Adrenal gland (tissue), 12 donors: ENCODE results near the gene LRRN2. TPM values are rescaled to one million over a fixed set of nuclear protein-coding genes. Genes with fewer than 3 reads are reported as not detected.

Experiments used
- DNase-seq, 7 donors: peaks; one replicate each; pipeline ENCODE4 v3.0.0-alpha.2; 2019 to 2020
- H3K27ac ChIP-seq, 5 donors: fragments of 200-600 bp; sonication (generic) in 4 of 5; 1 replicate in 3 of 5; 2 replicates in 2 of 5; pipeline versions ENCODE4 v1.5.1 to v1.8.0; 2016 to 2020; ENCODE audit warnings: mild to moderate bottlenecking in 1 of 5
- H3K27me3 ChIP-seq: fragments of 200-600 bp; 2 replicates; pipeline ENCODE4 v1.8.0; 2021
- H3K36me3 ChIP-seq, 2 donors: fragments of 200-600 bp; replicated peaks in 1 of 2; 1 replicate in 1 of 2; 2 replicates in 1 of 2; pipeline versions ENCODE4 v1.5.1 to v1.8.0; 2018 to 2022
- H3K4me1 ChIP-seq, 2 donors: fragments of 200-600 bp; replicated peaks in 1 of 2; 1 replicate in 1 of 2; 2 replicates in 1 of 2; pipeline versions ENCODE4 v1.5.1 to v1.8.0; 2018 to 2021
- H3K4me3 ChIP-seq, 4 donors: fragments of 200-600 bp; sonication (generic) in 3 of 4; one replicate each; pipeline ENCODE4 v1.5.1; 2016 to 2018
- H3K9me3 ChIP-seq, 3 donors: fragments of 200-600 bp; sonication (generic) in 1 of 3; replicated peaks in 1 of 3; 1 replicate in 2 of 3; 2 replicates in 1 of 3; pipeline versions ENCODE4 v1.5.1 to v1.8.0; 2016 to 2021
- CTCF ChIP-seq, 6 experiments: fragments of 450-650 bp in 4 of 6; fragments of 200-600 bp in 2 of 6; sonication (generic) in 1 of 6; IDR thresholded peaks; 1 replicate in 5 of 6; 2 replicates in 1 of 6; pipeline versions ENCODE4 v1.5.1 to v1.8.0; 2016 to 2021; ENCODE audit warnings: antibody characterized with exemption in 6 of 6, mild to moderate bottlenecking in 2 of 6, moderate library complexity in 1 of 6
- POLR2A ChIP-seq, 2 donors: fragments of 450-650 bp; IDR thresholded peaks; one replicate each; pipeline ENCODE4 v1.6.1; 2017; ENCODE audit warnings: antibody characterized with exemption in 2 of 2, mild to moderate bottlenecking in 2 of 2, moderate library complexity in 1 of 2
- WGBS, 4 donors: extraction: QIAGEN DNeasy Blood & Tissue Kit in 2 of 4; methylation state at CpG; one replicate each; pipeline versions ENCODE4 v1.1.5 to v1.1.7; 2013 to 2017; 5-methylcytosine and 5-hydroxymethylcytosine counted together
- intact Hi-C, 2 donors: fragments of 100-400 bp; cut with DNase I; formaldehyde crosslinking; loops; one replicate each; pipeline versions ENCODE4 v1.14.1 to v1.15.0; 2022 to 2023
- polyA plus RNA-seq, 3 donors: library from polyadenylated mRNA; stranded (reverse); fragments of 200-250 nt in 2 of 3; fragments of 350-450 nt in 1 of 3; fragmentation: Illumina TruSeq in 1 of 3; extraction: RNeasy Lipid Tissue Mini Kit (QIAGEN cat#74804) in 1 of 3; gene quantifications; one replicate each; pipeline ENCODE4 v1.2.3, GENCODE V29; 2013 to 2014
- total RNA-seq, 9 donors: library from RNA; depleted of rRNA in 4 of 9; stranded (reverse); fragments of >200 nt in 4 of 9; fragments of 120-200 nt in 1 of 9; fragmentation: NEBNext Ultra II Directional in 1 of 9; extraction: Animal tissue kit (Norgen Biotek cat#: 25700) in 1 of 9; gene quantifications; one replicate each; pipeline versions ENCODE4 v1.1.0 to v1.2.4, GENCODE V29; 2013 to 2023
- donor health status: healthy with polysubstance abuse.
- donor health status: Bipolar disorder and iron deficiency.
- donor health status: DM: yes; HTN: yes; CAD: no.
- donor health status: DM: no; HTN: no; CAD: no.
- donor health status: DM: no; HTN: no; CAD: no.
- donor health status: DM: yes; HTN: yes; CAD: no.

The LRRN2 gene
- total and polyA plus RNA-seq, 12 donors: 1.1 to 8.7 (median 3.2) TPM

DNA sequence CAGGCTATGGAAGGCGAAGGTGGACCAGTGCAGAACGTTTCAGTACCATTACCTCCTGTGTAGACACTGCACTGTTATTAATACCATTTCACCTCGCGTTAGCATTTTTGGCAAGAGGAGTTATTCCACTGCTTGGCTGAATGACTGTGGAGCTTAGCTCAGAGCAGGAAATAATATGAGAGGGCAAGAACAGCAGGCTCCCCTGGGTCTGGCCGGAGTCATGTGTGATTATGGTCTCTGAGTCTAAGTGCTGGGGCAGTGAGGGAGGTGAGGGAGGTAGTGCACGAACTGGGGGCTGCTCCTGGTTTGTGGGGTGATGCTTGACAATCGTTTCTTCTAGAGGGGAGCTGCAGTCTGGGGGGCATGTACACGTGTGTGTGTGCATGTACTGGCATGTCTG is 86.4 kb downstream of the LRRN2 start:
- intact Hi-C loops: no loop called here
- Histone ChIP-seq H3K27ac (no peak overlapping the region), H3K9me3 (no peaks in the 10 kb centered on the region), H3K36me3 (no peaks in the 10 kb centered on the region), H3K27me3 (no peaks in the 10 kb centered on the region), H3K4me1 (no peaks in the 10 kb centered on the region), H3K4me3 (no peak overlapping the region)
- DNase-seq: no peak
- TF ChIP-seq POLR2A (IDR thresholded peaks at IDR 0.05) (no peak), CTCF (IDR thresholded peaks at IDR 0.05) (no peak)
- 67 to 77% (median 73%) methylated on average over 8 of the region's 8 CpGs for WGBS, 4 donors

DNA sequence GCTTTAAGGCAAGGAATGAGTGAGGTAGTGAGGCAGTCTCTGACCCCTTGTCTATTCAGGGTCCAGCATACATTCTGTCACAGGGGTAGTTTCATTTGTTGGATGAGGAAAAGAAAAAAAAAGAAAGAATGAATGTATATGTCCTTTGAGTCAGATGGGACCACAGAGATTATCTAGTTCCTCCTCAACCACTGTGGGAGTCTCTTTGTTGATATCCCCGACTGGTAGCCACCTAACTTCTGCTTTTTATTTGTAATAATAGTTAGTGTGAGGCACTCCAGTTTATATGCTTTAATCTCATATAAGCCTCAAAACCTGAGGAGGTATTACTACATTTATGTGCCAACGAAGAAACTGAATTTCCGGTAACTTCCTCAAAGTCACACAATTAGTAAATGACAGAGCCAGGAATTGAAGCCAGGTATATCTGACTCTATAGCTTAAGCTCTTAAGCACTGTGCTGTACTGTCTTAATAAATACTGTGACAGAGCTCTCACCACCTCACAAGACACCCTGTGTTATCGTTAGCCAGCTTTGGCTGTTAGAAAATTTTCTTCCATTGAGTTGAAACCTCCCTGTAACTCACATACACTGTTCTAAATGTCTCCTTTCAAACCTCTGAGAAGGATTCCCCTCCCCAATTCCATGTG is 87.1 kb downstream of the LRRN2 start:
- WGBS, 4 donors: 71 to 84% (median 82%) methylated on average over 4 of the region's 4 CpGs
- Histone ChIP-seq H3K36me3 (no peaks in the 10 kb centered on the region), H3K4me1 (no peaks in the 10 kb centered on the region), H3K4me3 (no peak overlapping the region), H3K27ac (no peak overlapping the region), H3K9me3 (no peaks in the 10 kb centered on the region), H3K27me3 (no peaks in the 10 kb centered on the region)
- TF ChIP-seq POLR2A (IDR thresholded peaks at IDR 0.05) (no peak), CTCF (IDR thresholded peaks at IDR 0.05) (no peak)
- DNase-seq: no peak
- intact Hi-C loops: no loop called here

DNA sequence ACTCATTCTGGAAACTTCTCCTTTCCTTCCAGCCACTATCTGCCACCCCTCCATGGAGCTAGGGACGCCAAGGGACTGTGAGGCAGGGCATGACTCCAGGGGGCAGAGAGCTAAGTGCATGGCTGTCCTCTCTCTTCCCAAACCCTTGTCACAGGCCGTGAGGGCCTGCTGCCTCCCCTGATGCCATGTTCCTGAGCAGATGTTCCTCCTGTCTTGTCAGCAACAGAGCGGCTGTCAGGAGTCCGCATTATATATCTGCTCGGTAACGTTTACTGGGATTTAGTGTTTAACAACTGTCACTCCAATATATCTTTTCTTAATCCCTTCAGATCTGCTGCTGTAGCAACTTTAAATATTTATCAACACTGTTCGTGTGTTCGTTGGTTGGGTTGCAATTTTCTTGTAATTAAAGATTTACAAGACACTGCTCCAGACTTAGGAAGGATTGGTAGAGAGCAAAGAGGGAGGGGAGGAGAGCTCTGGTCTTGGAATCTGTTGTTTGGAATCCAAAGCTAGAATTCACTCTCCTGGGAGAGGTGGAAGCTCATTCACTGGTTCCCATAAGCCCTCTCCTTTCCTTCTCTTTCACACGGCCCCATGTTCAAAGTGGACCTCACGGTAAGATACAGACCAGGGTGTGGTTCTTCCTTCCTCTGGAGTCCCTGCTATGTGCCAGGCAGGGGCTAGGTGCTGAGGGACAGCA is 93.1 kb downstream of the LRRN2 start:
- intact Hi-C loops: no loop called here
- whole genome bisulfite sequencing, 4 donors: 64 to 78% (median 73%) methylated on average over 10 of the region's 10 CpGs
- no peak overlapping the region for H3K27ac ChIP-seq
- H3K4me3 ChIP-seq: no peak overlapping the region
- DNase-seq: no peak
- no peak for TF ChIP-seq POLR2A (IDR thresholded peaks at IDR 0.05)
- TF ChIP-seq CTCF (IDR thresholded peaks at IDR 0.05): no peak
- H3K36me3 ChIP-seq: no peaks in the 10 kb centered on the region
- no peaks in the 10 kb centered on the region for H3K27me3 ChIP-seq
- no peaks in the 10 kb centered on the region for H3K4me1 ChIP-seq
- no peaks in the 10 kb centered on the region for H3K9me3 ChIP-seq

DNA sequence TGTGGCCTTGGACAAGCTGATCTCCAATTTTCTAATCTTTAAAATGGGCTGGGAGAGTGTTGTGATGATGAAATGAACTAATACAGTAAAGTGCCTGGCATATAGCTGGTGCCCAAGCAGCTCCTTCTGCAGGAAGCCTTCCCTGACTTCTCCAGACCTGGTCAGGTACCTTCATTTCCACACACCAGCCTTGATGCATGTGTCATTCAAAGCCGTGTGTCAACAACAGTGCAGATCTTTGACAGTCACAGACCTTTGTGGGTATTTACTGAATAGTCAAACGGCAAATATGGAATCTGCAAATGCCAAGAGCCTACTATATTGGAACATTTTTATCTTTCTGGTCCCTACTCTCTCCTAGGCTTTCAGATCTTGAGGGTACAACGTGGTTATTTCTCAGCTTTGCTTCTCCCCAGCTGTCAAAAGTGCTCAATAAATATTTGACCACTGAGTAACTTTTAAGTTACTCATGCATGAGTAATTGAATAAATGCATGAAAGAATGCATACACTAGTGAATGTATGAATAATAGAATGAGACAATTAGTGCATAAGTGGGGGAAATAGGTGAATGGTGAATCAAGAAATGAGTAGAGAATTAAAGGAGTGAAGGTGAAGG is 94.0 kb downstream of the LRRN2 start:
- intact Hi-C loops: no loop called here
- no peak for DNase-seq
- Histone ChIP-seq H3K27ac (no peak overlapping the region), H3K36me3 (no peaks in the 10 kb centered on the region), H3K4me3 (no peak overlapping the region), H3K27me3 (no peaks in the 10 kb centered on the region), H3K4me1 (no peaks in the 10 kb centered on the region), H3K9me3 (no peaks in the 10 kb centered on the region)
- TF ChIP-seq POLR2A (IDR thresholded peaks at IDR 0.05): no peak
- TF ChIP-seq CTCF (IDR thresholded peaks at IDR 0.05): no peak
- WGBS, 4 donors: 65 to 82% (median 73%) methylated on average over 3 of the region's 3 CpGs
